ENCODE results near the gene POLD1.
"Not testable (repeated sequence)": the region's sequence is repeated elsewhere in the genome, so short reads cannot be mapped to it uniquely, and the experiment has no call there.

The POLD1 gene

GRCh38 chr19:50383852-50384684 lies at the start of gene POLD1:
Gene POLD1 (plus strand): TSS chr19:50384347. CDS start chr19:50398852, 14,505 bp downstream.
- peak; percentile 96 for DNase-seq

DNA sequence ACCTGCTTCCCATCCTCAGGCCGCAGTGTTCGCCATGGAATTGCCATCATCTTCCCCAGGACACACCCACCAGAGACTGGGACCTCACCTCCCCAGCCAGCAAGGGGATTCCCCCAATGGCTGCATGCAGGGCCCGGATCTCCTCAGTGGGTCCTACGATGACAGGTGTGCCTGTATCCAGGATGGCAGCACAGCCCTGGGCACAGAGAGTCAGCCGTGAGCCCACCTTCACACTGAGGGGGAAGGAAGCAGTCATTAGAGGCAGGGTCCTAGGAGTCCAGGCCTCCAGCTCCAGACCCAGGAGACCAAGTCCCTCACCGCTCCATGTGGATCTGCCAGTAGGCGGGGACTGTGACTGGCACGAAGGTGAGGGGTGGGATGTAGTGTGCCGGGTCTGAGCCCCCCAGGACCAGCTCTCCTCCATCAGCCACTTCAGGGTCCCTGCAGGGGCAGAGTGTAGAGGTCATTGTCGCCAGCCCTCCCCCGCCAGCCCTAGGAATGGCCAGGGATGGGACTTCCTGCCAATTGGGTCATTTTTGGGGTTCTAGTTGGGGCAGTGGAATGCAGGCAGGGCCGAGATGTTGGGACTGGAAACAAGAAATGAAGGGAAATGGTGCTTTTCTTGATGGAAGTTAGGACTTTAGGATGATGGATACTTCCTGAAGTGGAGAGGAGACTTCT lies 49.3 kb upstream of the POLD1 start:
- DNase-seq = no peak

DNA sequence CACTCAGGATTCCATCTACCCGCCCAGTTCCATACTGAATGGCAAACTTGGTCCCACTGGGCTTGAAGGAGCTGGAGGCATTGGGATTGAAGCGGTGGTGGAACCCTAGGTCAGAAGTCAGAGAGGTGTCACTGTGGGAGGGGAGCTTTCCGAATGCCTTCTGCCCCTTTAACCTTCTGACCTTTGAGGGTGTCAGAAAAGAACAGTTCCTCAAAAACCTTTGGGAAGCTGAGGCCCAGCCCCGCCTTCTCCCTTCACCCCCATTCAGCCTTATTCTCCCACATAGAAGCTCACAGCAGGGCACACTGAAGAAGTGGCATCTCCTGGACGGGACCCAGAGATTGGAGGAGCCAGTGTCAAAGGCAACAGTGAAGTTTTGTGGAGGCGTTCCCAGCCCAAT lies 47.1 kb upstream of the POLD1 start:
- DNase-seq = not testable (repeated sequence)

DNA sequence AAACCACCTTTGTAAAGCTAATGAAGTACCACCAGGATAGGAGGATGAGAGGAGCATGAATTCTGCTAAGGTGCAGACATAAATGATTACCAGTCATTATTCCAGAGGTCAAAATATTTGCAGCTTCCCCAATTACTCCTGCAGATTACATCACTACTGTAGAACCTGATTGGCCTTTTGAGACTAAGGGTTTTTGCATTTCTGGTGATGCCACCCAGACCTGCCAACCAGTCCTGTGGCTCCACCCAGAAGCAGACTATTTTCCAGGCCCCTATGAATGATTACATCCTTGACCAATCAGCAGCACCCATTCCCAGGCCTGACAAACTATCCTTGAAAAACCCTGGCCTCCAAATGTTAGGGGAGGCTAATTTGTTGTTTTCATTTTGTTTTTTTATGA lies 43.8 kb upstream of the POLD1 start:
- no peak for DNase-seq

DNA sequence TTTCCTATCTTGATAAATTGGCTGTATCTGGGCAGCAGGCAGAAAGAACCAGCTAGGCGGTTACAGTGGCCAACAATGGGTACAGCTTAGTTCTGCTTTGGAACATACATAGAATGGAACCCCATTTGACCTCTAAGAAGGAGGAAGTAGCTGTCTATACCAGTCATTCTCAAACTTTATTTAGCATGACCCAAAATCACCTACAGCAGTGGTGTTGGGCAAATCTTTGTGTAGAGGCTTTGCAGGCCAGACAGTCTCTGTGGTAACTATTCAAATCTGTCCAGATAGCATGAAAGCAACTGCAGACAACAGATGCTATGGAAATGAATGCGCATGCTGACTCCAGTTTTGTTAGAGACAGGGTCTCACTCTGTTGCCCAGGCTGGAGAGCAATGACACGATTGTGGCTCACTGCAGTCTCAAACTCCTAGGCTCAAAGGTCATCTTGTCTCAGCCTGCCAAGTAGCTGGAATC lies 43.0 kb upstream of the POLD1 start:
- DNase-seq = no peak

DNA sequence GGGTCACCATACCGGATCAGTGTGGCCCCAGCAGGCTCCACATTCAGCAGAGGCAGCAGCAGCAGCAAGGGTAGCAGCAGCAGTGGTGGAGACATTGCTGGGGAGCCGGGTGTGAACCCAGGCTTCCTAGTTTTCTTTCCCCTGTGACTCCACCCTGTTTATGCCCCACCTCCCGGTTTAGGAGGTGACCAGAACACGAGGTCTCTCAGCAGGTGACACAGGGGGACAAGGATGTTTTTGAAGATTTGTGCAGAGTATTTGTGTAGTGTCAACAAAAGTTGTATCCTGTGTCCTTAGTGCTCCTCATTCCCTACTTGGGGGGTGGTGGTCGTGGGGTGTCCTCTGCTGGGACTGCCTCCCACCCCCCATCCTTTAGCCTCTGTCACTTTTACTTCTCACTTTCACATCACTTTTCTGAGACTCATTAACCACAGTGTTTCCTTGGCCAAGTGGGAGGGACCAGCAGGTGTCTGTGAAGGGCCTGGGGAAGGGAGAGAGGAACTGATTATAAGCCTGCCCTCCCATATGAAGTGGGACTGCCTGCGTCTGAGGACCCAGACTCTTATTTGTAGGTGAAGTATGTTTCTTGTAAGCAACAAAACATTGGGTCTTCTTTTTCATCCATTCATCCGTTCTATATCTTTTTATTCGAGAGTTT lies 39.4 kb upstream of the POLD1 start:
- DNase-seq = no peak

DNA sequence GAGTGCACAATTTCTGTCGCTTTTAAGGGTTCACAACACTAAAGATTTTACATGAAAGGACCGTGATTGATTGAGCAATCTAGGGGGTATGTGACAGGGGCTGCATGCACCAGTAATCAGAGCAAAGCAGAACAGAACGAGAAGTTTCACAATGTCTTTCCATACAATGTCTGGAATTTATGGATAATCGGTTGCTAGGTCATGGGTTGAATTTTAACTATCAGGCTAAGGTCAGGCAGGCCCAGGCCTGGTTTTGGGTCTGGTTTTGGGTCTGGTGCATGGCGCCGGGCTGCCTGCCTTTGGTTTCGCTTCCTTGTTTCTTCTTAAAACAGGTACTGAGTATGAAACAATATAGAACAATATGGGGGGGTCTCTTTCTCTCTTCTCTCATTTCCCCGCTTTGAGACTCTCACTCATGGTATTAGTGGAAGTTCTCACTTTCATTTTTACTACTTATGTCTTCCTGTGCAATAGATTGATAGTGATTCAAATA lies 37.0 kb upstream of the POLD1 start:
- not testable (repeated sequence) for DNase-seq

- DNase-seq = no peak
Measured at GRCh38 chr19:50349277-50350057, 34.7 kb upstream of the POLD1 start.

GRCh38 chr19:50352242-50352641 lies 31.9 kb upstream of the POLD1 start:
- DNase-seq = no peak

DNA sequence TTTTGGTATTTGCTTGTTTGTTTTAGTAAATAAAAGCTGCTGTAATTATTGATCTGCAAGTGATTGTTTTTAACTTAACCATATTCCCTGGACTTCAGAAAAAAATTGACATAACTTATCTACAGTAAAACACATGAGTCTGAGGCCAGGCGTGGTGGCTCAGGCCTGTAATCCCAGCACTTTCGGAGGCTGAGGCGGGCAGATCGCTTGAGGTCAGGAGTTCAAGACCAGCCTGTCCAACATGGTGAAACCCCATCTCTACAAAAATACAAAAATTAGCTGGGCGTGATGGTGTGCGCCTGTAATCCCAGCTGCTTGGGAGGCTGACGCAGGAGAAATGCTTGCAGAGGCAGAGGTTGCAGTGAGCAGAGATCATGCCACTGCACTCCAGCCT lies 30.7 kb upstream of the POLD1 start:
- not testable (repeated sequence) for DNase-seq

- no peak for DNase-seq
Measured at GRCh38 chr19:50356691-50357177, 27.4 kb upstream of the POLD1 start.

DNA sequence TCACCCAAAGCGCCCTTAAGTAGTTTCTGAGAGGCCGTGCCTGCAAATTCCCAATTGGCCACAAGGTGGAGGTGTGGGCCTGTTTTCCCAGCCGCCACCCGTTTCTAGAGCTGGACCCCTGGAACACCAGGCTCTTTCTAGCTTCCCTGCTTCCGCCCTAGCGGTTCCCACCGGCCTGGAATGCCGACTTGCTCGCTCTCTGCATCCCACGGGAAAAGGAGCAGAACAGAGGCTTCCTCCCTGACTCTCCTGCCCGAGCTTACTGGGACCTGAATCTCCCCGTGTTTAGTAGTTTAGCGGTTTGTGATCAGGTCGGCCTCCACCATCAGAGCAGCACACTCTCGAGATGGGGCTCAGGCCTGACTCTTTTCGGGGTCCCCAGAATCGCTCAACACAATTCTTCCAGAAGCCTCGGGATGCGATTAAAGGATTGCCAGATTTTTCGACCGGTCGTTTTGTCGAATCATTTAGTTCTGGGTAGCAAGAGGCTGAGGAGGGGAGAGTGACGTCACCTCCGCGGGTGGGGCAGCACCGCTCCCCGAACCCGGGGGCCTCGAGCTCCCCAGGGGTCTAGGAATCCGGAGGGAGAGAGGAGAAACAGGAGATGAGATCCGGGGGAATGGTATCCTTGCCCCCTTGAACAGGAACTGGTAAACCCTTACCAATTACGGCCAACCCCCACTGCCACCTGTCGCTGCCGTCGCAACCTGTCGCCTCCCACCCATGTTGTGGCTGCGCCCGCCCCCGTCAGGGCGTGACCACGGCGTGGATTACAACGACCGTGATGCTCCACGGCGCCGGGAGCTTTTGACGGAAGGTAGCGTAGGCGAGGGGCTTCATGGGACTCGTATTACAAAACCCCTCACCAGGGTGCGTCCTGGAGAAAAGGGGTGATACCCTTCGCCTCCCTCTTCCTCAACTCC lies 26.7 kb upstream of the POLD1 start:
- no peak for DNase-seq

GRCh38 chr19:50358483-50359327 lies 25.4 kb upstream of the POLD1 start:
- no peak for DNase-seq

DNA sequence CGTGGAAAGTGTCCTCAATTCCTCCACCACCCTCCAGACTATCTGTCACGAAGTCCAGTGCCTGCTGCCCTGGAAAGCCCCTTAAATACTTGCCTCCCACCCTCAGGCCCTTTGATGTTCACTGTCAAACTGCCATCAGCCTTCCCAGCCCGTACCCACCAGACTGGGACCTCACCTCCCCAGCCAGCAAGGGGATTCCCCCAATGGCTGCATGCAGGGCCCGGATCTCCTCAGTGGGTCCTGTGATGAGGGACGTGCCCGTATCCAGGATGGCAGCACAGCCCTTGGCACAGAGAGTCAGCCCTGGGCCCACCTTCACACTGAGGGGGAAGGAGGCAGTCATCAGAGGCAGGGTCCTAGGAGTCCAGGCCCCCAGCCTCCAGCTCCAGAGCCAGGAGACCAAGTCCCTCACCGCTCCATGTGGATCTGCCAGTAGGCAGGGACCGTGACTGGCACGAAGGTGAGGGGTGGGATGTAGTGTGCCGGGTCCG lies 24.8 kb upstream of the POLD1 start:
- DNase-seq = no peak

- DNase-seq = no peak
Measured at GRCh38 chr19:50361290-50362029, 22.7 kb upstream of the POLD1 start.

DNA sequence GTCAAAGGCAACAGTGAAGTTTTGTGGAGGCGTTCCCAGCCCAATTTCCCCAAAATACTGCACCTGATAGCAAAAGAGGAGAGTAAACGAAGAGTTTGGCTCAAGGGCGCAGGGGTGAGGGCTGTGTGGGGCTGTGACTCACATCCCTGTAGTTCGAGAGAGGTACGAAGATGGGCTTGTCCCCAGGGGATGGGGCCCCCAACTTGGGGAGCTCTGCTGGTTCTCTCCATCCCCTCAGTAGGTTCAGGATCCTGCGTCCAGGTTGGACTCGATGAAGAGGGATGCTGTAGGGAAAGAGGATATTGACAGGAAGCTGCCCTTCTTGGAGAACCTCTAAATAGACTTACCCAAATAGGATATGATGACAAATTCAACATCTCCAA lies 22.1 kb upstream of the POLD1 start:
- no peak for DNase-seq

DNA sequence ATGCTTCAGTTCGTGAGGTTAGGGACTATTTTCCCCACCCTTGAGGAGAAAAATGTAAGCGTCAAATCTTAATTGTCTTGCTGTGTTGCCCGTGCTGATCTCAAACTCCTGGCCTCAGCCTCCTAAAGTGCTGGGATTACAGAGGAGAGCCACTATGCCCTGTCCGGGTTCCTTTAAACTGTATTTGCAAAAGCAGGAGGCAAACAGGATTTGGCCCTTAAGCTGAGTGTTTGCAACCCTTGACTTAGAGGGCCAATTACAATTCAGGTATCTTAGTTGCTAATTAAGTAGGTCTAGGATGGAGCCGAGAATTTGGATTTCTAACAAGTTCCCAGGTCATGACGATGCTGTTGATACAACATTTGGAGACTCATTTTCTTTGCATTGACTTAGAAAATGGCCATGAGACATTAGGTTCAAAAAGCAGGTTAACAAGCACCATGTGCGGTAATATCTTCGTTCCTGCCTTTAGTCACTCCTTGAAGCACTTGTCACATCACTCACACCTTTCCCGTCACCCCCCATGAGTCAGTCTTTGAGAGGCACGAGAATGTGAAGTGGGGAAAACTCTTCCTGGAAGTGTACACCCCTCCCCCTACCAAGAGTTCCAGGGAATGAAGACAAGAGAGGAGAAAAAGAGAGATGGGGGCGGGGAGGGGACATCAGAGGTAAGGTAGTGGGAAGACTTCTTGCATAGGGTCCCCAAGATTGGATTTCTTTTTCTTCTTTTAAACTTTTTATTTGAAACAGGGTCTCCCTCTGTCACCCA lies 21.3 kb upstream of the POLD1 start:
- DNase-seq = no peak

GRCh38 chr19:50365434-50366306 lies 18.5 kb upstream of the POLD1 start, which contains the start of gene NAPSA:
Gene NAPSA (minus strand): TSS chr19:50365639. CDS start chr19:50365621, 18 bp downstream.
- DNase-seq = no peak
